Breast epithelium (tissue), 4 donors: ENCODE data around the gene C1QTNF1. TPM values are rescaled to one million over a fixed set of nuclear protein-coding genes. Genes with fewer than 3 reads are reported as not detected.

Experiments
- DNase-seq, 2 donors: peaks; one replicate each; pipeline ENCODE4 v3.0.0-alpha.2; 2019; ENCODE audit warnings: low spot score in 2 of 2
- H3K27ac ChIP-seq, 2 donors: fragments of 200-600 bp; sonication (generic) in 1 of 2; one replicate each; pipeline ENCODE4 v1.5.1; 2016 to 2019; ENCODE audit warnings: mild to moderate bottlenecking in 1 of 2
- H3K27me3 ChIP-seq, 2 donors: fragments of 200-600 bp; sonication (generic) in 1 of 2; one replicate each; pipeline versions ENCODE4 v1.5.1 to v1.6.0; 2017 to 2019; ENCODE audit warnings: control low read depth in 1 of 2, mild to moderate bottlenecking in 1 of 2
- H3K36me3 ChIP-seq: fragments of 200-600 bp; one replicate; pipeline ENCODE4 v1.5.1; 2019
- H3K4me1 ChIP-seq, 2 donors: fragments of 200-600 bp; sonication (generic); one replicate each; pipeline ENCODE4 v1.5.1; 2016 to 2019; ENCODE audit warnings: control low read depth in 1 of 2
- H3K4me3 ChIP-seq, 3 donors: fragments of 200-600 bp; sonication (generic); 1 replicate in 2 of 3; 2 replicates in 1 of 3; pipeline ENCODE4 v1.5.1; 2016 to 2019; ENCODE audit warnings: mild to moderate bottlenecking in 3 of 3, moderate library complexity in 2 of 3
- H3K9me3 ChIP-seq, 2 donors: fragments of 200-600 bp; sonication (generic) in 1 of 2; one replicate each; pipeline ENCODE4 v1.5.1; 2016 to 2019; ENCODE audit warnings: control low read depth in 1 of 2
- POLR2A ChIP-seq: fragments of 450-650 bp; IDR thresholded peaks from one replicate; pipeline ENCODE4 v1.6.1; 2016; ENCODE audit warnings: antibody characterized with exemption, mild to moderate bottlenecking, moderate library complexity
- POLR2AphosphoS5 ChIP-seq, 3 donors: sonication (generic); formaldehyde crosslinking; IDR thresholded peaks; one replicate each; pipeline ENCODE4 v1.6.1; 2017; ENCODE audit warnings: antibody characterized with exemption in 3 of 3
- intact Hi-C: fragments of 100-400 bp; cut with DNase I; formaldehyde crosslinking; loops from one replicate; pipeline ENCODE4 v1.15.1; 2023; ENCODE audit warnings: low total_unique reads
- total RNA-seq, 3 donors: library from RNA; depleted of rRNA; stranded (reverse); fragments of >200 nt; gene quantifications; one replicate each; pipeline ENCODE4 v1.1.0, GENCODE V29; 2016
- TF ChIP-seq, protein P1 (sequence below), 3 donors: fragments of 450-650 bp; IDR thresholded peaks; one replicate each; pipeline ENCODE4 v1.5.1; 2016 to 2017; ENCODE audit warnings: antibody characterized with exemption in 3 of 3, mild to moderate bottlenecking in 3 of 3, moderate library complexity in 3 of 3

Gene C1QTNF1
- total RNA-seq, 3 donors from 2014 or later = 54.0 to 326 (median 61.9) TPM

- Histone ChIP-seq H3K9me3 (no peaks in the 10 kb centered on the region), H3K36me3 (no peaks in the 10 kb centered on the region), H3K4me1 (peaks cover 15 to 31% of the 10 kb centered on the region in 2 donors), H3K4me3 (peak overlapping the region; percentile 3 to 56 (median 52)), H3K27me3 (no peaks in the 10 kb centered on the region), H3K27ac (peak overlapping the region; percentile 79 to 87)
- TF ChIP-seq POLR2AphosphoS5 (IDR thresholded peaks at IDR 0.05) = peak; percentile 49 to 73 (median 65)
- TF ChIP-seq POLR2A = no peak
- TF ChIP-seq, protein P1, sequence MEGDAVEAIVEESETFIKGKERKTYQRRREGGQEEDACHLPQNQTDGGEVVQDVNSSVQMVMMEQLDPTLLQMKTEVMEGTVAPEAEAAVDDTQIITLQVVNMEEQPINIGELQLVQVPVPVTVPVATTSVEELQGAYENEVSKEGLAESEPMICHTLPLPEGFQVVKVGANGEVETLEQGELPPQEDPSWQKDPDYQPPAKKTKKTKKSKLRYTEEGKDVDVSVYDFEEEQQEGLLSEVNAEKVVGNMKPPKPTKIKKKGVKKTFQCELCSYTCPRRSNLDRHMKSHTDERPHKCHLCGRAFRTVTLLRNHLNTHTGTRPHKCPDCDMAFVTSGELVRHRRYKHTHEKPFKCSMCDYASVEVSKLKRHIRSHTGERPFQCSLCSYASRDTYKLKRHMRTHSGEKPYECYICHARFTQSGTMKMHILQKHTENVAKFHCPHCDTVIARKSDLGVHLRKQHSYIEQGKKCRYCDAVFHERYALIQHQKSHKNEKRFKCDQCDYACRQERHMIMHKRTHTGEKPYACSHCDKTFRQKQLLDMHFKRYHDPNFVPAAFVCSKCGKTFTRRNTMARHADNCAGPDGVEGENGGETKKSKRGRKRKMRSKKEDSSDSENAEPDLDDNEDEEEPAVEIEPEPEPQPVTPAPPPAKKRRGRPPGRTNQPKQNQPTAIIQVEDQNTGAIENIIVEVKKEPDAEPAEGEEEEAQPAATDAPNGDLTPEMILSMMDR (IDR thresholded peaks at IDR 0.05) = no peak
- peak; percentile 50 to 80 for DNase-seq
- intact Hi-C loops = no loop called here
Observed at GRCh38 chr17:79026376-79027273, 2.7 kb downstream of the C1QTNF1 start.

- TF ChIP-seq, protein P1 (IDR thresholded peaks at IDR 0.05) = no peak
- TF ChIP-seq POLR2AphosphoS5 (IDR thresholded peaks at IDR 0.05) (no peak), POLR2A (no peak)
- Histone ChIP-seq H3K27me3 (no peaks in the 10 kb centered on the region), H3K4me1 (peaks cover 17 to 31% of the 10 kb centered on the region in 2 donors), H3K9me3 (no peaks in the 10 kb centered on the region), H3K27ac (peak overlapping the region; percentile 79 to 87), H3K36me3 (no peaks in the 10 kb centered on the region), H3K4me3 (peak overlapping the region; percentile 3 to 56 (median 52))
- intact Hi-C loops = no loop called here
- DNase-seq = peak in 1 of 2 donors; percentile 46
Observed at GRCh38 chr17:79027274-79027924, 3.4 kb downstream of the C1QTNF1 start.

DNA sequence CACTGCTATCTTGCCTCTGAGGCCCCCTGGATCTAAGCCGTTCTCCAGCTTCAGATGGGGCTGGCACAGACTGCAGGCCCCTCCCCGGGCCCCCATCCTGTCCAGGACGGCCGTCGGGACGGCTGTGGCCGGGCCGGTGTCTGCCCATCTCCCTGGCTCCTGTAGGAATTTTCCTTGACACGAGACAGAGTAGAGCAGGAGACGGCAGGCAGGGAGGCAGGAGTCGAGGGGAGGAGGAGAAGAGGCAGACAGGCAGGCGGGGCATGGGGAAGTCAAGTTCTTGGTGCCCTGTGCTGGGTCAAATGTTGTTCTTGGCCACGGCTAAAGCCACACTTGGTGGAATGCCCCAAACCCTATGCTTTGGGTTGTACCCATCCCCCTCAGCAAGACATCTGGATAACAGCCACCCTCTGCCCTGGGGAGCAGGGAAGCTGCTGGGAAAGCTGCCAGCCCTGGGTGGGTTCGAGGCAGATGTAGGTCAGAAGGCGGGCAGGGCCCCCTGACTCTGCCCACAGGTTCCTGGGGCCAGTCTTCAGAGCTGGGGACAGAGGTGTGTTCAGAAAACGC lies 4.0 kb downstream of the C1QTNF1 start:
- H3K36me3 ChIP-seq = no peaks in the 10 kb centered on the region
- H3K27me3 ChIP-seq = no peaks in the 10 kb centered on the region
- intact Hi-C loops = no loop called here
- H3K4me1 ChIP-seq = peaks cover 19 to 31% of the 10 kb centered on the region in 2 donors
- H3K27ac ChIP-seq = peak overlapping the region; percentile 79 to 87
- TF ChIP-seq POLR2AphosphoS5 (IDR thresholded peaks at IDR 0.05) (no peak), POLR2A (no peak)
- TF ChIP-seq, protein P1 (IDR thresholded peaks at IDR 0.05) = no peak
- peak overlapping the region in 2 of 3 donors; percentile 52 to 56 for H3K4me3 ChIP-seq
- no peaks in the 10 kb centered on the region for H3K9me3 ChIP-seq
- peak in 1 of 2 donors; percentile 53 for DNase-seq

DNA sequence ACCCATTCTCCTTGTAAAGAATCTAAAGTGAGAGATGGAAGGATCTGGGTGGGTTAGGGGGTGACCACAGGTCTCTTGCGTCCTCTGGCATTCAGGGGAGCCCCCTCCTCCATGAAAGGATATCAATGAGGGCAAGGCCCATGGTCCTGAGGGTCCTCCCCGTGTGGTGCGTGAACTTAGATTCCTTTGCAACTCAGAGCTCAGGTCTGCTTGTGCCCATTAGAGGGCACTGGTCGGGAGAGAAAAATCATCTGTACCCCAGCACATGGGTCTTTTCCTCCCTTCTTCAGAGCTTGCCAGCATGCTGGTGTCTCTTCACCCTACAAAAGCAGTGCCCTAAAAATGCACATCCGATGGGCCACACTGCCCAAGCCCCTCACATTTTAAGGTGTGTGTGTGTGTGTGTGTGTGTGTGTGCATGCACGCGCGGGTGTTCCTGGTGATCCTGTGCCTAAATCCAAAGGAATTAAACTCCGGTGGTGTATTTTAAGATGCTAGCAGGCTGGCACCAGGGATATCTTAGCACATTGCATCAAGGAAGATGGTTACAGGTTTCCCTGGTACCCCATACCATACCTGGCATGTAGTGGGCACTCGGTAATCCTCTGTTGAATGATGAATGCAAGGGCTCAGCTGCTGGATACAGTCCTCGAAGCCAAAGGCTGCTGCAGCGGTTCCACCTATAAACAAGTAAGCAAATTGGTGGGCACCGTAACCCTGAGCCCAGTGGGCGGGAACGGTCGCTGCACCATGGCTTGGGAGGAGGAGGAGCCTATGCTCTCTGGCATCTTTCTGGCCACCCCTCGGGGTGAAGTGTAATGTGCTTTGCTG lies 4.7 kb downstream of the C1QTNF1 start:
- DNase-seq = peak in 1 of 2 donors; percentile 41
- Histone ChIP-seq H3K27ac (peak overlapping the region; percentile 79 to 87), H3K4me3 (peak overlapping the region in 1 of 3 donors; percentile 52), H3K27me3 (no peaks in the 10 kb centered on the region), H3K36me3 (no peaks in the 10 kb centered on the region), H3K9me3 (no peaks in the 10 kb centered on the region), H3K4me1 (peaks cover 17 to 36% of the 10 kb centered on the region in 2 donors)
- intact Hi-C loops = no loop called here
- TF ChIP-seq POLR2A = no peak
- TF ChIP-seq POLR2AphosphoS5 (IDR thresholded peaks at IDR 0.05) = no peak
- TF ChIP-seq, protein P1 (IDR thresholded peaks at IDR 0.05) = no peak
